Measurements from ENCODE around the gene RBFOX2. TPM values are rescaled to one million over a fixed set of nuclear protein-coding genes. Genes with fewer than 3 reads are reported as not detected.

The RBFOX2 gene
- total and polyA plus RNA-seq, 2 of the 13 experiments (the other 11 are each of a cell fraction or from before 2014, with no cell fraction given), result 37.3 to 40.4 TPM

DNA sequence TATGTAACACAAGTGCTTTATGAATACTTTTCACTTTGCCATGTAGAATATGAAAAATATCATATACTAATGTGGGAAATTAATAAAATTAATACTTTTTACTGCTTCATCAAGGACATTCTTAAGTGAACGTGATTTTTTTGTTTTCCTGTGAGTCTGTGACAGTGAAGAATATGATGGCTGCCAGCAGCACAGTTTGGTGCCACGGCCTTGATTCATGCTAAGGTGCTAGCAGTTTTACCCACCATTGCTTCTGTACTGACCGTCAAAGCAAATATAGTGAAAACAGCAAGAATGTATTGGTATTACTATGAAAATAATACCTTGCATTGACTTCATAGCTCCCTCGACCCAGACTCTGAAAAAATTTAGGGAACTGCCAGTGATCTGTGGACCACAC lies 231.2 kb downstream of the RBFOX2 start:
- Histone ChIP-seq H3K4me1 (ENCODE audit: insufficient read depth, low read length) (peaks cover 14% of the 10 kb centered on the region), H3K9me3 (ENCODE audit: low read length) (no peaks in the 10 kb centered on the region), H3K36me3 (replicated peaks in 1 of 2; ENCODE audit: control insufficient read depth in 1 of 2, insufficient read depth in 2 of 2, low read length in 2 of 2) (no peaks in the 10 kb centered on the region), H3K79me2 (ENCODE audit: insufficient read depth, low read length) (peaks cover 2% of the 10 kb centered on the region), H2AFZ (ENCODE audit: low read length) (no peak overlapping the region), H3K9ac (ENCODE audit: insufficient read depth, low read depth, low read length) (no peak overlapping the region), H3K4me2 (ENCODE audit: low read depth, low read length) (no peak overlapping the region), H3K4me3 (replicated peaks in 1 of 3; ENCODE audit: insufficient read depth in 1 of 3, low read depth in 2 of 3, low read length in 3 of 3) (no peak overlapping the region), H3K27me3 (ENCODE audit: control insufficient read depth in 1 of 2, insufficient read depth in 2 of 2, low read length in 2 of 2) (no peaks in the 10 kb centered on the region), H4K20me1 (ENCODE audit: insufficient read depth, low read length) (no peaks in the 10 kb centered on the region), H3K27ac (ENCODE audit: extremely low read length, insufficient read depth, low read length) (no peak overlapping the region)
- 95% methylated on average over 4 of the region's 4 CpGs for WGBS (ENCODE audit: low lambda C conversion rate)
- intact Hi-C loops (cut with micrococcal nuclease; ENCODE audit: unreplicated experiment) (no loop called here), in situ Hi-C loops (cut with HindIII; ENCODE audit: extremely low pct_ligation_motif_present, low pct_unique_long_range_greater_than_20kb) (no loop called here)
- CTCF ChIA-PET (ENCODE audit: low intra/inter-chr PET ratio, low total read pairs), result no interaction called here
- POLR2A ChIA-PET, result no interaction called here
- BruUV-seq (replicated peaks), result no TSS peak
- no peak for TF ChIP-seq GATAD2A (CRISPR knock-in tag; IDR thresholded peaks at IDR 0.05)
- TF ChIP-seq, protein P1, sequence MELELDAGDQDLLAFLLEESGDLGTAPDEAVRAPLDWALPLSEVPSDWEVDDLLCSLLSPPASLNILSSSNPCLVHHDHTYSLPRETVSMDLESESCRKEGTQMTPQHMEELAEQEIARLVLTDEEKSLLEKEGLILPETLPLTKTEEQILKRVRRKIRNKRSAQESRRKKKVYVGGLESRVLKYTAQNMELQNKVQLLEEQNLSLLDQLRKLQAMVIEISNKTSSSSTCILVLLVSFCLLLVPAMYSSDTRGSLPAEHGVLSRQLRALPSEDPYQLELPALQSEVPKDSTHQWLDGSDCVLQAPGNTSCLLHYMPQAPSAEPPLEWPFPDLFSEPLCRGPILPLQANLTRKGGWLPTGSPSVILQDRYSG (CRISPR knock-in tag; IDR thresholded peaks at IDR 0.05), result no peak
- no peak for TF ChIP-seq ZNF317 (CRISPR knock-in tag; IDR thresholded peaks at IDR 0.05)
- no peak for TF ChIP-seq RNF219 (CRISPR knock-in tag; IDR thresholded peaks at IDR 0.05)
- TF ChIP-seq KDM5A (IDR thresholded peaks at IDR 0.05; ENCODE audit: borderline replicate concordance, low read length), result no peak
- no peak for TF ChIP-seq RELA (CRISPR knock-in tag; IDR thresholded peaks at IDR 0.05)
- no peak for TF ChIP-seq SAFB2 (CRISPR knock-in tag; IDR thresholded peaks at IDR 0.05; ENCODE audit: borderline replicate concordance, low read depth)
- TF ChIP-seq ZNF280B (CRISPR knock-in tag; IDR thresholded peaks at IDR 0.05; ENCODE audit: borderline replicate concordance), result no peak
- TF ChIP-seq ZNF441 (CRISPR knock-in tag; IDR thresholded peaks at IDR 0.05; ENCODE audit: borderline replicate concordance), result no peak
- TF ChIP-seq CTCF (CRISPR knock-in tag; IDR thresholded peaks at IDR 0.05), result no peak
- no peak for TF ChIP-seq DZIP1 (CRISPR knock-in tag; IDR thresholded peaks at IDR 0.05)
- no peak for TF ChIP-seq HNRNPUL1 (IDR thresholded peaks at IDR 0.05; ENCODE audit: low read depth, low read length)
- TF ChIP-seq GLI4 (CRISPR knock-in tag; IDR thresholded peaks at IDR 0.05; ENCODE audit: borderline replicate concordance), result no peak
- TF ChIP-seq, protein P2, sequence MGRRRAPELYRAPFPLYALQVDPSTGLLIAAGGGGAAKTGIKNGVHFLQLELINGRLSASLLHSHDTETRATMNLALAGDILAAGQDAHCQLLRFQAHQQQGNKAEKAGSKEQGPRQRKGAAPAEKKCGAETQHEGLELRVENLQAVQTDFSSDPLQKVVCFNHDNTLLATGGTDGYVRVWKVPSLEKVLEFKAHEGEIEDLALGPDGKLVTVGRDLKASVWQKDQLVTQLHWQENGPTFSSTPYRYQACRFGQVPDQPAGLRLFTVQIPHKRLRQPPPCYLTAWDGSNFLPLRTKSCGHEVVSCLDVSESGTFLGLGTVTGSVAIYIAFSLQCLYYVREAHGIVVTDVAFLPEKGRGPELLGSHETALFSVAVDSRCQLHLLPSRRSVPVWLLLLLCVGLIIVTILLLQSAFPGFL (CRISPR knock-in tag; IDR thresholded peaks at IDR 0.05), result no peak
- ATAC-seq (no peak), FAIRE-seq (no peak), DNase-seq (ENCODE audit: low spot score) (no peak)
